Activated effector memory CD4-positive, alpha-beta T cell treated with Interleukin-2 at 50 U/mL for 16 hours (primary cell): Measurements from ENCODE around the gene SLC23A2.
"Not testable (repeated sequence)": the region's sequence is repeated elsewhere in the genome, so short reads cannot be mapped to it uniquely, and the experiment has no call there.

ENCODE experiments used
- DNase-seq: peaks from one replicate; pipeline ENCODE4 v3.0.0-alpha.2; 2020

SLC23A2 gene

DNA sequence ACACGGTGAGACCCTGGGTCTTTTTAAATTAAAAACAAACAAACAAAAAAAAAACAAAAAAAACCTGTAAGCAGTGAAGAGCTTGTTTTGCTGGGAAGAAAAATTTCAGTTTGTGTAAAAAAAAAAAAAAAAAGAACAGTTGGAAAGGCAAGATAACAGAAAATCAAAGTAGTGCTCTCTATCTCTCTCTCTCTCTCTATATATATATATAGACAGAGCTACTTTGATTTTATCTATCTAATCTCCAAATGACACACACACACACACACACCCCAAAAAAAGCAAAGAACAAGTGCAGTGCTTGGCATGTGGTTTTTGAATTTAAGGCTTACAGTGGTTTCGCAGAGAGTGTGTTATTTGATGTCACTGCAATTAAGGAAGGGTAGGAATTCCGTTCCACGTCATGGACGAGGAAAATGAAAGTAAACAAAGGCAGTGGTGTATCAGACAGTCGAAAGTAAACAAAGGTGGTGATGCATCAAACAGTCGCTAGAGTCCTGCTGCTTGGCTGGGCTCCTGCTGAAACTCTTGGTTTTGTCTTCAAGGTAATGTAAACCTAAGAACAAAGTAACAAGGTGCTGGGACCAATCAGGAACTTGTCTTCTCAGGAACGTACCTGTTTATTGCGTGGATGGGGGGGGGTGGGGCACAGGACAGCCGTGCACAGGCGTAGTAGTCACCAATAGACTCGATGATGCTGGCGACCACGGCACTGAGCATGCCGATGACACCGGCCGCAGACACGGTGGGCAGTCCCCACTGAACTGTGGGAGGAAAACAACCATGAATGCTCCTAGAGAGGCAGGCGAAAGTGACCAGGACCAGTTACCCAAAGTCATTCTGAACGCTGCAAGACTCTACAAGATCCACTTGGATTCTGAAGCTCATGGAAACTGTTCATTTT is 131.8 kb downstream of the SLC23A2 start:
- no peak for DNase-seq

DNA sequence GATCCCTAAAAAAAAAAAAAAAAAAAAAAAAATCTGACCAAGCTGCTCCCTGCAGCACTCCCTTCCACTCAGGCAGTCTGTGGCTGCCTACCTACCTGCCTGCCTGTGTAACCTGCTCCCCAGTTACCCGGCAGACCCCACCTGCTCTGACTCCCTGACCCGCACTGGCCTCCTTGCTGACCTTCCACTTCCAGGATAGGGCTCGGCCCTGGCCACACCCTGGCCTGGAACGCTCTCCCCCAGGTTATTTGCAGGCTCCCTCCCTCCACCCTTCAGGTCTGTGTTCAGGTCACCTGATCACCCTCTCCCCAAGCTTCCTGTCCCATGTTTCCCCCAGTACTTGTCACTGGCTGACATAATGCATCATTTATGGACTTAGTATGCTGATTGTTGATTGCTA is 134.3 kb downstream of the SLC23A2 start:
- no peak for DNase-seq

DNA sequence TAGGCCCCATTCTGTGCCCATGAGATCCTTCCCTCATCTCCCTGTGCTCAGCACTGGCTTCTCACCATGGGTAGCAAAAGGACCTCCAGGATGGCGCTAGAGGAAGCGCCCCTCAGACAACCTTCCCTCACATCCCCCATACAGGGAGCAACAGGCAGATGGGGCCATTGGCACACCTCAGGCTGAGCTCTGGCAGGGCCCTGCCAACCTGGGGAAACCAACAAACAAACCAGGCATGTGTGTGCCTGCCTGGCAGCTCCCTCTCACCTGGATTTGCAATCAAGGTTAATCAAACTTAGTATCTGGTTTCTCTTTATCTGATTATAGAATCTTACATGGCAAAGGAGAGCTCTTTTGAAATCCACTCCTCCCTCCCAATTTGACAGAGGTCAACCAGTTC is 134.9 kb downstream of the SLC23A2 start:
- no peak for DNase-seq

DNA sequence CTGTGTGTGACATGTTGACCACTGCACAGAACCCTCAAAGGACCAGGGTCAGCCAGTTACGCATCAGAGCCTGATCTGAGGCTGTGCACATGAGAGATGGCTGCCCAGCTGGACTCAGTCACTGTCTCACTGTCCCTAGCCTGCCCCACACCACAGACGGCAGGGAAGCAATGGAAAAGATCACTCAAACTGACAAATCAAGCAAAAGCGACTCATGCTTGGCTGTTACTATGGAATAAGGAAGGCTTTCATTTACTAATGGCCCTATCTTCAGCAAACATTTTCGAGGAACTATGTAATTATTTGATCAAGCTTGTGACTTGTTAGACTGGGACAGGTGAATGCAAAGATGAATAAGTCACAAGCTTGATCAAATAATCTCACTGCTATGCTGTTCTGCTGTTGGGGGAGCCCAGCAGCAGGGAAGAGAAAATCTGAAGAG is 137.0 kb downstream of the SLC23A2 start:
- DNase-seq = no peak

DNA sequence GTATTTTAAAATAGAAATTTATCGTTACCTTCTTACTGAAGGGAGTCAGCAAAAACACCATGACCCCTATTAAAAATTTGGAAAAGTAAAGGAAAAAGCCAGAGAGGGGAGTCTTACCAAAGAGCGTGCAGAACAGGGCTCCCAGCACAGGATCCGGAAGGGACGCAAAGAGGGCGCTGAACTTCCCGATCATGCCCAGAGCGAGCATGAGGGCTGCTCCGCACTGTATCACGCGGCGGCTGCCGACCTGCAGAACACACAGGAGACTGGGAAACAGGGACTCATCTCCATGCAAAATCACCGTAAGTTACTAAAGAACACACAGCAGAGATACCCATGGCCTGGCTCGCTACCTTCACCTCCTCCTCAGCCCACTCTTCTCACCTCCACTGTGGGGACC is 138.6 kb downstream of the SLC23A2 start:
- DNase-seq = no peak

DNA sequence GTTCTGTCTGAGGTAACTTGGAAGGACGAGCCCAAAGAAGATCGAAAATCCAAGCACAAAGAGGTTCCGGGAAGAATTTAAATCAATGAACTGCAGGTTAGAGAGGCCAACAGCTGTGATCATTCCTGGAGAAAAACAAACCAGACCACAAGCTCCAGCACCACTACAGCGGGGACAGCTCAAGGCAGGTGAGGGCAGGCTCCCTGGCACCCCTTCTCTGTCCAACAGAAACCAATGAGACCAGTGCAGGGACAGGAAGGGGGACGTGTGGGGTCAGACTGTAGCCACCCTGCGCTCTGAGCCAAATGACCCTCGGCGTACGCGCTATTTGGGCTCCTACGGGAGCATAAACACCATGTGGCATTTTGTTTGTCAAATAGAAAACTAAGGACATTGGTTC is 139.3 kb downstream of the SLC23A2 start:
- no peak for DNase-seq

DNA sequence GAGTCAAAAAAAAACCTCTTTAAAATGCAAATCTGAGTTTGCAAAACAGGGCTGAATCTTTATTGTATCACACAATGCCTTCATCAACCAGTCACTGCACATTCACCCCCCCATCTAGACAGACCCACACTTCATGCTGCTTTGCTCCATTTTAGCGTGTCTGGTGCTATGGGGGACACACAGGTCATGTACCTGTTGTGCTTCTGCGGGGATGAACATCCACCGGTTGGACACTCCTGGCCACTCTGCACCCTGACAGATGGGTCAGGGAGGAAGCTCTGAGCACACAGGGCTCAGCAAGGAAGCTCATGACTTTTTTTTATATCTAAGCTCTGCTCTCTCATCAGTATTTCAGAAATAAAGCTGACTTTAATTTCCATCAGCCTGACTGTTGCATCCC is 143.3 kb downstream of the SLC23A2 start:
- no peak for DNase-seq

DNA sequence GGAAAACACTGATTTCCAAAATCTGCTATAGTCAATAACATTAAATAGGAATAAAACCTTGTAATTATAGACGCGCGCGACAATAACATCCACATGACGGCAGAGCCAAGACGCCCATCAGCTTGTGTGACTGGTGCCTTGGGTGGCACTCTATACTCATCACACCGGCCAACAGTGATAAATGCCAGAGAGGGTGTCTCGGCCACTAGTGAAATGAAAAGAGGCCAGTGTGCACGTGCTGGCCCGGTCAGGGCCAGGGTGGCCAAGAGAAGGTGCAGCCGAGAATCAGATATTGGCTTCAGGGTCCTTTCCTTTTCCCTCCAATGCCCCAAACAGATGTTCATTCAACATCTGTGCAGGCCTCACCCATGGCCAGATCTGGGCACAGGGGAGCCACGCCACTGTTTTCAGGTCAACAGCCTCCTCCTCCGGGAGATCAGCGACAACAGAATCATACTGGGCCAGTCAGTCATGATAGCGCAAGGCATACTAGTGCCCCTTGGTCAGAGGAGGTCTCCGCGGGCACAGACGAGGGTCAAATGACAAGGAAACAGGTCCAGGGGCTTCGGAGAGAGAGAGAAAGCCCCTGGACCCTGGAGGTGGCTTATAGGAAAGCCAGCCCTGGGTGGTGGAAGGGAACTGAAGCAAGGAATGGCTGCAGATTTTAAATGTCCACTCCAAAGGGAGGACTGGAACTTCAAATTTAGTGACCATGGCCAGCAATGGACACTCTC is 145.1 kb downstream of the SLC23A2 start:
- DNase-seq = no peak

DNA sequence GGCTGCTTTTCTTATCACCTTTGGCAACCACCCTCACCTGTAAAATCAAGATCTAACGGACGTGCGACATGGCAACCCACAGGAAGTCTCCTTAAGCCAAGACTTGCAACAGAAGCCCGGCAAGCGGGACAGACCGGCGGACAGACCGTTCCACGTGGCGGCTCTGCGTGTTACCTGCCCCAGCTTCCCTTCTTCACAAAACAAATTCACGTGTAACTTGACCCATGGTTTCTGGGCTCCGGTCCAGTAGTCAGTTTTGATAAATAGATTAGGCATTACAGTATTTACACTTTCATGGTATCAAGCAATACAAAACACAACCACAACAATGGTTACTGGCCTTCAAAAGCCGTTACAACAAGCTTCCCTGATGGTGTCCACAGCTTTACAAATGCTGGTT is 145.8 kb downstream of the SLC23A2 start:
- DNase-seq = no peak

DNA sequence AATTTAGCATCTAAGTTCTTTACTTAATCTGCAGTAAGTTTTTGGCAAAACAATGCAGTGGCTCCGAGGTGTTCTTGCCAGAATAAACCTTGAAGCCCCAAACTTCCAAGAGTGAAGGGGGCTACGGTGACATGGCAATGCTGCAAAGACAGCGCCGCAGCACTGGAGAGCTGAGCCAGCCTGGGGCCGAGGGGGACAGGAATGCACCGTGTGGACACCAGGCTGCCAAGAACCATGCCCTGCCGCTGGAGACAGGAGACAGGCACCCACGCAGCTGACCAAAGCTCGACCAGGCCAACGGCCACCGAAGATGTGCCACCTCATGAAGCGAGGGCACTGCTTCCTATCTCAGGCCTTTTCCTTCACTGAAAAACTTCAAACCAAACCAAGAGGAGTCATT is 146.2 kb downstream of the SLC23A2 start:
- DNase-seq = no peak

DNA sequence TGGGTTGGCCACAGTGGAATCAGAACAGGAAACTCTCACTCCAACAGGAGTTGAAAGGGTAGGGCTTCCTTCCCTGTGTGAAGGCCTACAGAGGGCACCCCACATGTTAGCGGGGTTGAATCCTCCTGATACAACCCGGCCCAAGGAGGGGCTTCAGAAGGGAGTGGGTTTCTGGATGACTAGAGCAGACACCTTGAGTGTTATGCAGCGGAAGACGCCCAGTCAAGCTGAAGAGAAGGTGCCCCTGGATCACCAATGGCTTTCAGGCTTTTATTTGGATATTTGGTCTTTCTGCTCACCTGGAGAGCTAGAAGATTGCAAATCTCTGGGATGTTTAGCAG is 146.8 kb downstream of the SLC23A2 start:
- DNase-seq = no peak

DNA sequence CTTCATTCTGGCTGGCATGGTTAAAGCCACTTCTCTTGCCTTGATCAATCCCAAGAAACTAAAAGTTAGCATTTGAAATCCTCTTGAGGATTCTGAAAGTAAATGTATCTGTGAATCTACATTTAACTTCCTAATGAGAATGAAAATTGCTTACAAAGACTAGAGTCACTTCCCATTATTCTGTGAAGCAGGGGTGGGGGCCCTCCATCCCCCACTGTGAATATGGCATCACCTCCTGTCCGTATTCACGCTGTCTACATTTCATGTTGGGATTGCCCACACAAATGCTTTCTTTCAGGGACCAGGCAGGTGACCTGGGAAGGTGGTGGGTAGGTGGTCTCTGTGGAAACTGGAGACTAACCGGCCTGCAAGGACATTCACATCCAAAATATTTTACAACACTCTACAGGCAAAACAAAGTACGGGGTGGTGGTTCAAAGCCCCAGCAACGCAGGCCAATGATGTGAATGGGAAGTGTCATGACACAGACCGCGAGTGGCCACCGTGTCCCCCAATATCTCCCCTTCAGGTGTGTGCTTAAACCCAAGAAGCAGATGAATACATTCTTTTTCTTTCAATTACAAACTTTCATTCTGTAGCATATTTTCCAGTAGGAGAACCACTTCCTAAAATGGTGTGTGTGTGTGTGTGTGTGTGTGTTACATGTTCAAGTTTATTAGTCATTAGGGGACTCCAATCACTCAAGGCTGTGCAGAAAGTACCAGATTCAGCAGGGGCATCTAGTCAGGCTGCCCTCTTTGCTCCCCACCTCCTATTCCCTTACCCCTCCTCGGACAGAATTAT is 147.4 kb downstream of the SLC23A2 start:
- no peak for DNase-seq

DNA sequence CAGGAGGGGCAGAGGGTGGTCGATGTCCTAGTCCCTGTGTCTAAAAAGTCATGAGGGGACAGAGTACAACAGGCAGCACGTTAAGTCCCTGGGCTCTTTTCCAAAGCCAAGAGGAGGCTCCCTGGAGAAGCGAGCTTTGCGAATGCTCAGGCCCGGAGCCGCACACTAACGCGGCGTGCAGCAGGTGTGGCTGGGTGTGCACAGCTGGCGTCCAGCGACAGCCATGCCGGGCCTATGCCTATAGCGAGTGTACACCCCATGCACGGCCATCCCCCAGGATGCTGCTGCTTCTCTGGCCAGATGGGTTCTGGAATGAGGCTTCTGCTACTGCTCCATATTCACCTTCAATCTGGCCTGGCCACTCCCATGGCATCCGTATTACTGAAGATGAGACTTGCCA is 148.3 kb downstream of the SLC23A2 start:
- DNase-seq = no peak

DNA sequence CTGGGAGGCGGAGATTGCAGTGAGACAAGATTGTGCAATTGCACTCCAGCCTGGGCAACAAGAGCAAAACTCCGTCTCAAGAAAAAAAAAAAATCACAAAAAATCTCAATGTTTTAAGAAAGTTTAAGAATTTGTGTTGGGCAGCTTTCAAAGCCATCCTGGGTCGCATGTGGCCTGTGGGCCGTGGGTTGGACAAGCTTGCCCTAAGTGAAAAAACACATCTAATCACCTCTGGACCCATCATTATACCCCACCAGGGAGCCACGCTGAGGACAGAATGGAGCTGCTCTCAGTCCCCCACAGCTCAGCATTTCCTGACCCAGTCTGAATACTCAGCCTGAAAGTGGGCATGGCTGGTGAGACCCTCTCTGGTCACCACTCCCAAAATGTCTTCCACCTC is 150.3 kb downstream of the SLC23A2 start:
- no peak for DNase-seq

DNA sequence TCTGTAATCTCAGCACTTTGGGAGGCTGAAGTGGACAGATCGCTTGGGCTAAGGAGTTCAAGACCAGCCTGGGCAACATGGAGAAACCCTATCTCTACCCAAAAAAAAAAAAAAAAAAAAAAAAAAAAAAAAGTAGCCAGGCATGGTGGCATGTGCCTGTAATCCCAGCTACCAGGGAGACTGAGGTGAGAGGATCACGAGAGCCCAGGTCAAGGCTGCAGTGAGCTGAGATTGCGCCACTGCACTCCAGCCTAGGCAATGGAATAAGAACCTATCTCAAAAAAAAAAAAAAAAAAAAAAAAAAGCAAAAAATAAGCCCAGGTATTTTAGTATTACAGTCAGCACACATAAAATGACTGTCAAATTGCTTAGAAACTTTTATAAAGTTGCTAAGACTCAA is 152.5 kb downstream of the SLC23A2 start:
- not testable (repeated sequence) for DNase-seq

DNA sequence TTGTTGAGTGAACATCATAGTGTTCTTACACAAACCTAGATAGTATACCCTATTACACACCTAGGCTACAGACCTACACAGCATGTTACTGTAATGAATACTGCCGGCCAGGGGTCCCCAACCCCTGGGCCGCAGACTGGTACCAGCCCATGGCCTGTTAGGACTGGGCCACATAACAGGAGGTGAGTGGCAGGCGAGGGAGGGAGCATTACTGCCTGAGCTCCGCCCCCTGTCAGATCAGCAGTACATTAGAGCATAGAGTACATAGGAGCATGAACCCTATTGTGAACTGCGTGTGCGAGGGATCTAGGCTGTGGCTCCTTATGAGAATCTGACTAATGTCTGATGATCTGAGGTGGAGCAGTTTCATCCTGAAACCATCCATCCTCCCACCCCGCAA is 153.3 kb downstream of the SLC23A2 start:
- DNase-seq = no peak

DNA sequence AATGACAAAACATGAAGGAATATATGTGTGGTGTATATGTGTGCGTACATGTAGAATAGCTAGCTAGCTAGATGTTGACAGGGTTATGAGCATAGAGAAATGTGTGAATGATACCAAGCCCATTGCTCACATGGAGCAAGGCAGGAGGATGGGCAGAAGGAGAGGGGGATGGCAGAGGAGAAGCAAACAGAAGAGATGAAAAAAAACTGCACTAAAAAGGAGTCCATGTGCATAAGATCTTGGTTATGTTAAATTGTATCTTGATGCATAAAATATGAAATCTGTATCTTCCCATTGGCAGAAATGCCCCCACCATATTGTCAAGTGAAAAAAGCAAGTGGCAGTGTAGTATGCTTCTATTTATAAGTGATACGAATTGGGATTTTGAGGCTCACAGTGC is 154.5 kb downstream of the SLC23A2 start:
- DNase-seq = no peak

DNA sequence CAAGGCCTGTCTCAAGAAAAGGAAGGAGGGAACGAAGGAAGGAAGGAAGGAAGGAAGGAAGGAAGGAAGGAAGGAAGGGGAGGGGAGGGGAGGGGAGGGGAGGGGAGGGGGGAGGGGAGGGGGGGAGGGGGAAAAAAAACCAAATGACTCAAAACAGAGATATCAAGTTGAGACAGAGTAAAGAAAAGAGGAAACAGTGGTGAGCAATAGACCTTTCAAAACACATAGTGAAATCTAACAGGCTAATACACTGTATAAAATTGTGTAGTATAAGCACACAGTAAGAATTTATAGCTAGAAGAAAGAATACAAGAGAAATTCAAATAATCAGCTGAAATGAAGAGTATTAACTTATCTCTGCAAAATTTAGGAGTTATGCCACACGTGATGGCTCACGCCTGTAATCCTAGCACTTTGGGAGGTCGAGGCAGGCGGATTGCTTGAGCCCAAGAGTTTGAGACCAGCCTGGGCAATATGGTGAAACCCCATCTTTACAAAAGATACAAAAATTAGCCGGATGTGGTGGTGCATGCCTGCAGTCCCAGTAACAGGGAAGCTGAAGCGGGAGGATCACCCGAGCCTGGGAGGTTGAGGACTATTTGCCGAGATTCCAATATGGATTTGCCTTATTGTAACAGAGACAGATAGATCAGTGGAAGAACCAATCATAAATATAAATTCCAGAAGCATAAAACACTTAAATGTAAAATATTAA is 156.4 kb downstream of the SLC23A2 start:
- DNase-seq = no peak

DNA sequence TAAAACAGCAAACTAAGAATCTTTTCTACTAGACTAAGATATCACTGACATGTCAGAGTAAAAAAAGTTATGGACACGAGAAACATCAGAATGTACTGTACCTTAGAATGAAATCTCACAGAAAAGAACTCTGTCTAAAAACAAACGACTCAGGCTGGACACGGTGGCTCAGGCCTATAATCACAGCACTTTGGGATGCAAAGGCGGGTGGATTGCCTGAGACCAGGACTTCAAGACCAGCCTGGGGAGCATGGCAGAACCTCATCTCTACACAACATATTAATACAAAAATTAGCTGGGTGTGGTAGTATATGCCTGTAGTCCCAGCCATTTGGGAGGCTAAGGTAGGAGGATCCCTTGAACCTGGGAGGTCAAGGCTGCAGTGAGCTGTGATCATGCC is 157.0 kb downstream of the SLC23A2 start:
- DNase-seq = no peak

DNA sequence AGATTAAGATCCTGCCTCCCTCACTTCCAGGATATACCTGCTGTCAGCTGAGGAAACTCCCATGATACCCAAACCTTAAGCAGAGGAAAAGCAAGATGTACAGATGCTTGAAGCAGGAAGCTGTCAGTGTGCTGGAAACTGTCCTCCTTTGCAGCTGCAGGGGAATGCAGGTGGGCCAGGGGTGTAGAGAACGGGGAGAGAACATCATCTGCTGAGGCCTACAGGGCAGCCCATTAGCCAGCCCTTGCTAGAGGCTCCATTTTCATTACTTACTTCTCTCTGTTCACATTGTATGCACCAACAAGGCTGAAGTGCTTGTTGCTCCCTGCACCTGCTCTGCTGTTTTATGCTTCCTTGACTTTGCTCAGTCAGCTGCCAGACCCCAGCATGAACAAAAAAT is 160.5 kb downstream of the SLC23A2 start:
- no peak for DNase-seq

DNA sequence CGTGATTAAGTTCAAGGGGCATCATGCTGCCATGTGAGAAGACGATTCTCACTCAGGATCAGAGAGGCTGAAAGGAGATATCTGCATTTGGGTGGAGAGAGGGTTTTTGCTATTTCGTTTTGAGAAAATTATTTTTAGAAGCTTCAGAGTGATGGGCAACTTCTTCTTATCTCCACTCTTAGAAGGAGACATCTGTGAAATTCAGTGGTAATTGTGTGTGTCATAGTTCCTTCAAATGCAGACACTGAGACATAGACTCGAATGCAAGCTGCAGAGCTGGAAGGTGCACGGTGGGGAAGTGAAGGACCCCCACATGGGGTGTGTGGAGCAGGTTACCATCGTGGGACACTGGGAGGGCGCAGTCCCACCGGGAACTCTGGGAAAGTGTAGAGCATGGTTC is 162.8 kb downstream of the SLC23A2 start:
- no peak for DNase-seq

DNA sequence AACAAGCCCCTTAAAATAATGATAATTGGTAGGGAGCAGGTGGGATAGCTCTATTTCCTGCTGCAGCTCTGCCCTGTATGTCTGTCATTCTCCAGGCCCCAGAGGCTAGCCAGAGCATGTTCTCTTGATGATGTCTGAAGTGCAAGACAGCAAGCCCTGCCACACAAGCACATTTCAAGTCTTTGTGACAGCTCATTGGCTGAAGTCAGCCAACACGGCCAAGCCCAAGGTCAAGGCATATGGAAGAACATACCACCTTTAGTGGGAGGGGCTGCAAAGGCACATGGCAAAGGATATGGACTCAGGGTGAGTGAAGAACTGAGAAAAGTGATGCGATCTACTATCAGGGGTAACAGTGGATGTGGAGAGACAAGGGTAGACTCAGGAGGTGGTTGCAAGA is 163.6 kb downstream of the SLC23A2 start:
- no peak for DNase-seq

DNA sequence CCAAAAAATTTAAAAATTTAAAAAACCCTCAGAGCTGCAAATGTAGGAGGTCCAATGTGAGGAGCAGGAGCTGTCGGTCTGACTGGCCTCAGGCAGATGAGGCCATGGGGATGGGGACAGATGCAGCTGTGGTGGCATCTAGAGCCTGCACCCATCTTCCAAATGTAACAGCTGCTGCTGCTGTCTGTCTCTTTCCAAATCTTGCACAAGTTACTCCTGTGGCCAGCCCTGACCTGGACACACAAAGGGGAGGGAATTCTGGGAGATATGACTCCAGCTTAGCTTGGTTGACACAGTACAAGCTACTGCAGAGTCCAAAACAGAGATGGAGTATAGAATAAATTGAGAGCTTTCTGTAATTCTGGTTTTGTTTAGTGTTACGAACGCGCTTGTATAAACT is 164.4 kb downstream of the SLC23A2 start:
- no peak for DNase-seq
